GM19468 (cell line): Measurements from ENCODE around the gene HPS1.
A peak's percentile ranks its signal among the peaks of the same experiment; 100 is the strongest.

Source experiments
- ATAC-seq: cut with Tn5 transposase; IDR thresholded peaks from one replicate; pipeline ENCODE4 v1.9.1; 2021; ENCODE audit warnings: mild to moderate bottlenecking, moderate library complexity, moderate number of reproducible peaks; ENCODE audit not compliant: unreplicated experiment; ENCODE audit errors: extremely low read depth

Gene HPS1

DNA sequence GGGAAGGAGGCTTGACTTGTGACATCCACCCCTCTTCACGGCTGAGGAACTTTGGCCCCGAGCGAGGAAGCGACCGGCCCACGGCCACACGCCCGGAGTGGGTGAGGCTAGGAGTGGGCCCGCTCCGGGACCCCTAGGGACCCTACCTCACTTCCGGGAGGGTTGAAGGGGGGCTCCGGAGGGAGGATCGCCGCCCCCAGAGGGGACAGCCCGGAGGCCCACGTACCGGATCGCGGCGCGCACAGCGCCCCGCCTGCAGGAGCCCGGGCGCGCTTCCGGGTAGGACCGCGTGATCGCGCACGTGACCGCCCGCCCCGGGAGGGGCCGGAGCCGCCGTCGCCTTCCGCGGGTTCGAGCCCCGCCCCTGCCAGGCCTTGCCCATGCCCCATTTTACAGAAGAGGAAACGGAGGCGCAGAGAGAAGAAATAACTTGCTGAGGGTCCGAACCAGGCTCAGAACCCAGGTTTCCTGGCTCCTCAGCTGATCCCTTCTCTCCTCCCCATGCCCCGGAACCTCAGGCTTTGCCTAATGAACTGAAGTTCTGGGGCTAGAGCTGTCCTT, at the start of gene HPS1:
Gene HPS1, minus strand, starts transcription at position 275 of the 561 bp plus-strand sequence. CDS start 3,695 bp downstream, outside the sequence.
- peak; percentile 94 for ATAC-seq

DNA sequence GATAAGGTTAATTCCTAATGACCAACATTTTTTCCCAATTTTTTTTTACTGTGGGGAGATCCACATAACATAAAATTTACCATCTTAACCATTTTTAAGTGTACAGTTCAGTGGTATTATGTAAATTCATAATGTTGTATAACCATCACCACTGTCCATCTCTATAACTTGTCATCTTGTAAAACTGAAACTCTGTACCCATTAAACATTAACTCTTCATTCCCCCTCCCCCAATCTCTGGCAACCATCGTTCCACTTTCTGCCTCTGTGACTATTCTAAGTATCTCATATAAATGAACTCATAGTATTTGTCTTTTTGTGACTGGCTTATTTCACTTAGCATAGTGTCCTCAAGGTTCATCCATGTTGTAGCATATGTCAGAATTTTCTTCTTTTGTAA, 46.0 kb upstream of the HPS1 start:
- no peak for ATAC-seq

DNA sequence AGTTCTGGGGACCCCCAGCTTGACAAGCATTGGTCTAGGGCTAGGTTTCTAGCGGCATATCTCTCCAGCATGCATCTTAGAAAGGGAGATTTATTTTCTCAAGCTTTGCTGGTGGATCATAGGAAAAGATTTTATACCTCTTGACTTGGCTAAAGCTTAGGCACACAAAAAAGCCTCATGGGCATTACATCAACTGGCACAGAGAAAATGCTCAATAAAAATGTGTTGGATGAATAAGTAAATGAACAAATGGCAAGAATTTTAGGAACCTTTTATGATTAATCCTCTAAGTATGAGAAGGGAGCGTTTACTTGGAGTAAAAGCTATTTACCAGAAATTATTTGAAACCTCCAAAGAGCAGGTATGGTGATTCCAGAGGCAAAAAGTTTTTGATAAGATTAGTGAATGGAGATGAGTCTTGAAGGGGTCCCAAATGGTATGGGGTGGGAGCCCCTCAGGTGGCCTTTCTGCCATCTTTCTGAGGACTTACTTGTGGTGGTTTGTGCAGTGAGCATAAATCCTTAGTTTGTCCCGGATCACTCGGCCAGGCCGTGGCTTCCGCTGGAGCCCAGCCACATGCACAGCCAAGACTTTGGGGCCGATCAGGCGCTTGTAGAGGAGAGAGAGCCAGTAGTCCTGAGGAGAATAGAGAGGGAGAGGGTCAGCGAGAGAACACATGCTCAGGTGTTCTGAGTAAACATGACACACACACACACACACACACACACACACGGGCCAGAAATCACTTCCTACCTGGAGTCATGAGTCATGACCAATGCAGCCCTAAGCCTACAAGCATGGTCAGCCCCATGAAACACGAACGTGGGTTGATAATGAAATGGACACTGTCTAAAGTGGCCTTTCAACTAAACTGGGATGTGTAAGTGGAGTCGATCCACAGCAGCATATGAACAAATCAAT, 43.1 kb upstream of the HPS1 start:
- no peak for ATAC-seq

DNA sequence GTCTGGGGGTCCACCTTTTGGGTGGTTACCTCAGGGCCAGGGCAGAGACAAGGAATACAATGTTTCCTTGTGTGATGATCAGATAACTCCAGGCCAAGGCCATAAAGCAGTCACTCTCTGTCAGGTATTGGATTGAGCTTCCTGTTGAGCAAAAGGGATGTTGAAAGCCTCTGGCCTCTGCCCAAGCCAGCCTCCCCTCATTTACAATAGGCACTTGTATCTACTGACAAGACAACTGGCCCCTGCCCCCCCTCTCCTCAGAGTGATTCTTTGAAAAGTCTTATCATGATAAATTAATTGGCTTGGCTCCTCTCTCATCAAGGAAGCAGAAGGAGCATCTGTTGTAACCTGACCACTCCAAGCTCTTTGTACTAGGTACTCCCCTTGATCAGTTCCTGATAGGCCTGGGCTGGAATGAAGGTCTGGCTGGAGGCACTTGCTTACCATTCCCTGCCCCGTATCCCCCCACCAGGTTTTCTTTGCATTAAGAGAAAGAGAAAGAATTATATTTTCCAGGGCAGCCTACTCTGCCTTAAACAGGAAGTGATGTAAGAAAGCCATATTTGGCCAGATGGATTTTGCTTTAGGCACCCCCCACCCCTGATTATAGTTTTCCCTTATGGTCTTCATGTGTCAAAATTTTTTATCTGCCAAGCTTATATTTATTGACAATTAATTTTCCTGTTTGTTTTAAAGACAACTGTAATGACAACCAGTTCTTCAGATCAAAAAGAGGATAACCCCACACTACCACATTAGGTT, 42.1 kb upstream of the HPS1 start:
- no peak for ATAC-seq

DNA sequence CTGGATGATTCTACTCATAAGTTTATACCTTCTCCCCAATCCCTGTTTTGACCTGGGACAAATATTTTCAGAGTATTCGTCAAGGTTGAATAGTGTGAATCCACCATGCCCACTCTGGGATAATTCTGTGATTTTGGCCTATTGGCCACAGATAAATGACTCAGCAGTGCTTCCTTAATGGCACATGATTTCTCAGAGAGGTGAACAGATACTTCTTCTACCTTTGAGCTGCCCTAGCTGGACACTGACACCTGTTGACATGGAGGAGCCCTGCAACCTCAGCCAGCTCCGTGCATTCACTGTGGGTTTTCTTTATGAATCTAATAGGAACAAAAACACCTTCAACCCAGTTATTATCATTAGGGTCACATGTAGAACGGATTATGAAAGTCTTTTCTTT, 40.9 kb upstream of the HPS1 start:
- no peak for ATAC-seq

DNA sequence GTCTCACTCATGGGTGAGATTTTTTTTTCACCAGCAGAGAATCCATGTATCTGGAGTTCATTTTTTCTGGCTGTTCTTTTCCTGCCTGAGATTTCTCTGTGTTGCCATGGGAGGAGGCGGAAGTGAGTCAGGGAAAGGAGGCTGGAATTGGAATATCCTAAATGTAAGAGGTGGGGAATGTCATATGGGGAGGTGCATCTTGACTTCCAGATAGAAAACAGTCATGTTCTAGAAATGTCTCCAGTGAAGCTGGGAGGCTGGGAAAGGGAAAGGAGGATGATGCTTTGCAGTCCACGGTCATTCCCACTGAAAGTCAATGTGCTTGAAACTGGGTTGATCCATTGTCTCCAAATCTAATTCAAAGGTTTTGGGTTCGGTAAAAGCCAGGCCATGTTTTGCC, 39.7 kb upstream of the HPS1 start:
- ATAC-seq = no peak

DNA sequence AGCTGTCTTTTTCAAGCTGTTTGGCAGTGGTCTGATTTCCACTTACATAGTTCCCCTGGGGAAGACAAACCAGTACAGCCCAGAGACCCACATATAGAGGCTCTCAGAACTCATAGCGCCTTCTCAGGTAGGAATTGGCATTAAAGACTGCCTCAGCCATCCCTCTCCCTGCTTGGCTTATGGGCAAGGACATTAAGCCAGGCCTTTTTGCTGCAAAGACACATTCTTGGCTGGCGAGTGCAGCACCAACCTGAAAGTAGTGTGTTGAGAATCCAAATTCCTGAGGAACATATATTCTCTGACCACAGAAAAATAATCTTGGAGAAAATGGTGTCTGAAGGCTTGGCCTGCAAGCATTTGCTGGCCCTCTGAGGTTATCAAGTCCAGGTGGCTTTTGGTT, 39.2 kb upstream of the HPS1 start:
- no peak for ATAC-seq

DNA sequence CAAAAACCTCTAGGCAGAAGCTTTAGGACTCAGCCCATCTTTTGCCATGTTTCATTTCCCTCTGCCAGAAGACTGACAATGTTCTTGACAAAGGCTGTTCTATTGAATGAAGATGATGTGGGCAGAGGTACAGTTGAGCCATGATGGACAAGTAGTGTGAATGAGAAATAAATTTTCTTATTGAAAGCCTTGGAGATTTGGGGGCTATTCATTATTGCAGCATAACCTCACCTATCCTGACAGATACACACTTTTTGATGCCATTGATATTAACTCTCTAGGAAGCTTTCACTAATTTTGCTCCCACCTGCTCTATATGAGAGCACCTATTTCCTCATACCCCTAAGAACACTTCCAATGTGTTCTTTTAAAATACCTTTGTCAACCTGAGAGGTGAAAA, 36.9 kb upstream of the HPS1 start:
- no peak for ATAC-seq

DNA sequence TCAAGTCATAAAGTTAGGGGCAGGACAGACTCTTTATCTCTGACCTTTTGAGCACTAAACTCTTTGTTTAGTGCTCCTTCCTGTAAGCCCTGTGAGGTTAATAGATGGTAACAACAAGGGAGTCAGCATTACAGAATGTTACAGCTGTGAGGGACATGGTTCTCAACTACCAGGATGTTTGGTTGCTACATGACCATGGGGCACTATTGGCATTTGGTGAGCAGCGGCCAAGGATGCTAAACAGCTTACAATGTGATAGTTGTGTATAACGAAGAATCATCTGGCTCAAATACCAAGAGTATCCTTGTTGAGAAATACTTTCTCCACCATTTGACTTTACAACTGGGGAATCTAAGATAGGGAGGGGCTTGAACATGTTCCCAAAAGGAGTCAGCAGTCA, 35.4 kb upstream of the HPS1 start:
- ATAC-seq = no peak

DNA sequence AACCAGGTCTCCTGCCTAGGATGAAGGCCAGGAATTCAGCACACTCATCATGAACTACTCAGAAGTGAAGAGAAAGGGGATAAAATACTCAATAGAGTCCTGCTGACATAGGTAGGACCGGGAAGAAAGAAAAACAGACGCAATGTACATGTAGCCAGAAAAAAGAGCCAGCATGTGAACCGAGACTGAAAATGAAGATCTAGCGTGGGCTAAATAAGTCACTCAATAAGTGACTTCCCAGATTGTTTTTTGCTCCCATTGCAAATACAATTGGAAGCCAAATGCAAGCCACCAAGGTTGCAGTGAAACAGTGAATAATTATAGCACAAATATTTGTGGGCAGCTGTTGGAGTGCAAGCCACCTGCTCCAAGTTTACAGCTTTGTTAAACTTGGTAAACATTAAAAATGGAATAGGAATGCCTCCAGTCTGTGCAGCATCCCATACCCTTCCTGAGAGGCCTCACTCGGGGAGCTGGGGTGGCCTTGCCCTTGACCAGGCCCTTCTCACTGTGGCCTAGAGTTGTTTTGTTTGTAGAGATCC, 34.7 kb upstream of the HPS1 start:
- ATAC-seq = no peak

DNA sequence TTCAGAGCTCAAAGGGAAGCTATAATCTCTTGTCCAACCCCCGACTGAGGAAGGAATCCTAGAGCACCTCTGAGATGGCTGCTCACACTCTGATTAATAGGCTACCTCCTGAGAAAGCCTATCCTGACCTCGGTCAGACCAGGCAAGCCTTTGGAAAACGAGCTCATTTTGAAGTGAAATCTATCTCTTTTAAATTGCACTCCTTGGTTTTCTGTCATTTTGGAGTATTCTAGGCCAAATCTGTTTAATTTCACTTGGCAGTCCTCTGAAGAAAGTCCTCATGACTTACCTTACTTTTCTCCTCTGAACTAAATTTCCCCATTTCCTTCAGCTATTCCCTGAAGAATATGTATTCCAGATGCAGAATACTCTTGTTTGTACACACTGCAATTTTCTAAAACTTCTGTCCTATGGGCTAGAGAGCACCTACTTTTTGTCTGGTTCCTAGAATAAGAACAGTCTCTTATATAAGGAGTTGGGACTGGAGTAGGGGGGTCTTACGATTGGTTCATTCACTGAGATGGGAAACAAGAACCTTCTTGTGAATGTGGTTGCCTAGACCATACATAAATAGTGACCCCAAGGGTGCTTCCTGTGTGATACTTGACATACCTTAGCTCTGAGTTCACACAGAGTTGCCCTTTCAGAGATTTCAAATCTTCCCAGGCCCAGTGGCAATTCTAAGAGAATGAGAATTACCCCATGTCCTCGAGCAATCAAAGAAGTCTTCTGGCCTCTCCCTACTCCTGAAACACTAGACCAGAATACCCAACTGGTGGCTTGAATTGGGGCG, 31.9 kb upstream of the HPS1 start:
- no peak for ATAC-seq

DNA sequence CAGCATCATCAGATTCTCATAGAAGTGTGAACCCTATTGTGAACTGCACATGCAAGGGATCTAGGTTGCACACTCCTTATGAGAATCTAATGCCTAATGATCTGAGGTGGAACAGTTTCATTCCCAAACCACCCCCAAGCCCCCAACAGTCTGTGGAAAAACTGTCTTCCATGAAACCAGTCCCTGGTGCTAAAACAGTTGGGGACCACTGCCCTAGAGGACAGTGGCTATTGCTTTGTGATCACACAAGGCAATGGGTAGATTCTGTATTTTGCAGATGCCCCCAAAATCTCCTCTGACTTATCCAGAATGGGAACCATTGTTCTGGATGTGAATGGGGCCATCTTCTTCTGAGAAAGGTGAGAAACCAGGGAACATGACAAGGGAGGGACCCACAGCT, 31.1 kb upstream of the HPS1 start:
- no peak for ATAC-seq

DNA sequence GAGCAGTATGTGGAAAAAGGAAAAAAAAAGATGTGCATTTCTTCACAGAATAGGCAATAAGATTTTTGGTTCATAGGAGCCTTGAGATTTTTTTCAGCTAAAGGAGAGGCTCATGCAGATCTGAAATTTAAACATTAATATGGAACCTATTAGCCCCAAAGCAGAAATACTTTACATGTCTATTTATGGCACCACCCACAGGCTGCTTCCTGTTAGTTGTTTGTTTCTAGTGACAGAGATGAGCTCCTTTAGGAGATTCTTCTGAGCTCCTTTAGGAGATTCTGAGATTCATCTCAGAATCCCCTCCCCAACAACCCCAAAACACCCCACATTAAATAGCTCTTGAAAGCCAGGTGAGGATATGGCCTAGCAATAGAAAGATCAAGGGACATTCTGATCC, 27.9 kb upstream of the HPS1 start:
- no peak for ATAC-seq

DNA sequence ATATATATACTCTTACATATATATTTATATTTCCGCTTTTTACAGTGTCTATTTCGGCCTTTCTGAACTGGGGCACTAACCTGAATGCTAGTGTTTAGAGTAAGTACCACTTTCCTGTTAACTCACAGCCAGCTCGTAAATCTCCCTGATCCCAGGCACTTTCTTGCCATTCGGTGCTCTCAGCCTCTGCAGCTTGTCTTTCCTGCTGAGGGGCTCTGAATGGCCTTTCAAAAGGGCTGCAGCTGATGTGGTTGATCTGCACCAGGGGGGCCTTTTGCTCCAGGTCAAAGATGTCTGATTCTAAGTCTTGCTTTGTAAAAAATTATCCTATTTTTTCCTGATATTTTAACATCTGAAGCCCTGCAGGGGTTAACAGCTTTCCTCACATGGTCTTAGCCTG, 25.5 kb upstream of the HPS1 start:
- ATAC-seq = no peak

DNA sequence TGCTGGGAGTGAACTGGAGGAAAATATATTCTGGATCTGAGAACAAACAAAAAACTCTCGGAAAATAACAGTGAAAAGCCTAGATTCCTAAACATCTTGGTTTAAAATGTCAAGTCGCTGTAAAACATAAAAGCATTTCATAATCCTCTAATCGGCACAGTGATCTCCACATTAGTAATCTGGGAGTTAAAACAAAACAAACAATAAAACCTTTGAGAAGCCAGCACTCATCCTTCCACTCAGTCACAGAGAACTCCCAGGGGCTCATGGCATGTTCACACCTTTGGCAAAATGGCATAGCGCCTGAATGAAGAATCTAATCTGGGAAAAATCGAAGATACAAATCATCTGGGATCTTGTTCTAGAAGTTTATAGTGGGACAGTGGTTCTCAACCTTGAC, 24.1 kb upstream of the HPS1 start:
- ATAC-seq = no peak

DNA sequence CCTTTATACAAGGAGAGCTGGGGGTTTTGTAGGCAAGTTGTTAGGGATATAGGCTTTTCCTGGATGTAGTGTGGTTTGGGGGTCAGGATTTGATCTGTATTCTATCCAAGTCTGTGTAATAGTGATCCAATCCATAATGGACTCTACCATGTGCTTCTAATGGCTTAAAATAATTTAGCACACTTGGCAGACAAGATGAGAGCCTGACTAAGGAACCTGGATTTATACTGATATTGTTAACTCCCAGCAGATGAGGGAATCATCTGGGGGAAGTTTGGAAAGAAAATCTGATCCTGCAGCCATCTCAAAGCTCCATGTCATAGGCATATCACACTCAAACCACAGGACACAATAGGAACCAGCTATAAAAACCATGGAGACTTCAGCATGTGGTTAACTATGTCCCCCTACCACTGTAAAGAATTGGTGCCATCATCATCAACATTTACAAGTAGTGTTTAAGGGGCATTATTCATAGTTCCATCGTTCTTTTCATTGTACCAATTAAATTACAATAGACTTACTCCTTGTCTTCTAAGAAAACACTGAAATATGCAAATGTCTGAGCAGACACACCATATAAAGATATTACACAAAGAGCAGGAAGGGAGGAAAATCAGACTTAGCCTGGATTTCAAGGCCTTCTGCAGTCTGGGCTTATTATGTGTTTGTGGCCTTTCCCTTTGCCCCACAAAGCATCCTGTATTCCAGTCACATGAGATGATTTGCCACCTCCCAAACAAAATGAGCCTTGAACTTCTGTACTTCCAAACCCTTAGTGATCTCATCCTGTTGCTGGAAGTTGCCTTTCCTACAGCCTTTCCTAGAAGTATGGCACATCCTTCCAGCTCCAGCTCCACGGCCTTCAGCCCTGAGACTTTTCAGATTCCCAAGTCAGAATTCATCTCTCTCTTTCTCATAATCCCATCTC, 22.5 kb upstream of the HPS1 start:
- ATAC-seq = no peak

DNA sequence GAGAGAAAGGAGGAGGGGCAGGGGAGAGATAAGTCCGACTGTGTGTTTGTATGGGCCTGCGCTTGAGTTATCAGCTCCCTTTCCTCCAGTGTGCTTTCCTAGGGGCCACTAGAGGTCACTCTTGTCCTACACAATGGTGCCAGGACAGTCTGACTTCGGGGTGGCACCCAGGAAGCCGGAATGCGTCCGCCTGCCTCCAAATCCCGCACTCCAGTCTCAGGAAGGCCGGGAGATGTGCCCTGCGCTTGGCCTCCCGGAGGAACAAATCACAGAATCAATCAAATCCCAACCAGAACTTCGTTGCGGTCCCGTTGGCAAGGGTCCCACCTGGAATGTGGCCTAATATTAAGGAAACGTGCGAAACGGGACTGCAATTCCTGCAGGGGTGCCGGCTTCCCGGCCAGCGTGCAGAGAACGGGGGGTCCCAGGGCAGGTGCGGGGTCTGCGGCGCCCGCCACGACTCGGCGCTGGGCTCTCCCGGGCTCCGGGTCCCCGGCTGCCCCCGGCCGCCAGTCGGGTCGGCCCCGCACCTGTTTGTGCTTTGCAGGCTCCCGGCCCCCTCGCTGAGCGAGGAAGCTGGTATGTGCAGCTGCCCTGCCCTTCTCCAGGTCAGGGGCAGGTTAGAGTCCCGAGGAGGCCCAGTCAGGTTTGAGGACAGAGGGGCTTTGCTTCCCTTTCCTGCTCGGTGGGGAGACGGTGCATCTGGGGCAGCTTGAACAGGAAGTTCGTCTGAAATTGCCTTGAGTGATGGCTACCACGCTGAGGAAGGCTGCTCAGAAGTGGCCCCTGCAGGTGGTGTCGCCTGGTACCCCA, 21.0 kb upstream of the HPS1 start:
- ATAC-seq = peak; percentile 60

DNA sequence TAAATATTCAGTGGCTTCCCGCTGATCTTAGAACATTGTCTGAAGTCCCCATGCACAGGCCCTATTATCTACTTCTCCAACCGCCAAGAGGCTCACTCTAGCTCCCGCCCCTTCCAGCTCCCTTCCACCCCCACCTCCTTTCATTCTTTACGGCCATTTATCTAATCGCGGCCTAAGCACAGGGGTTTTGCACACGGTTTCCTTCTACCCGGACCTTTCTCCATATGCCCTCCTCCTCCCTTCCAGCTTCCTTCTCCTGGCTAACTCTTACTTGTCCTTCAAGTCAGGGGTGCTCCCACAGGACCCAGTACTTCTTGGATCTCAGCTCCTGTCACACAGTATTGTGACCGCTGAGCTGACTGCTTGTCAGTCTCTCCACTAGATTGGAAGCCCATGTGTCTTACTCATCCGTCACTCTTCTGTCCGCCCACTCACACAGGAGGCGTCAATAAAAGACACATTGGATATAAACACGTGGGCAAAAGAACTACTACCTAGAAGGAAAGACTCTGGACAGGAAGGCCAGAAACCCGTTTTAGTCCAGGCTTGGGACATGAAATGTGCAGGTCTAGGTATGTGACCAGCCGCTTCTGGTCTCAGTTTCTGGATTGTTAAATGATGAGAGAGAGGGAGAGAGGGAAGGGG, 20.2 kb upstream of the HPS1 start:
- no peak for ATAC-seq
